Stimulated activated naive CD8-positive, alpha-beta T cell treated with anti-CD3 and anti-CD28 coated beads, Interleukin-15, Interleukin-2, amounts not matched to agents 100 ng/mL and 50 ng/mL, for 24 hours (primary cell): Measurements from ENCODE around the gene SLC39A11.

Experiments used
- H3K27ac Mint-ChIP-seq: one replicate; pipeline ENCODE4 v1.8.0; 2021; ENCODE audit warnings: mild to moderate bottlenecking, mixed read lengths
- H3K27me3 Mint-ChIP-seq: one replicate; pipeline ENCODE4 v1.8.0; 2021; ENCODE audit warnings: mixed read lengths
- H3K36me3 Mint-ChIP-seq: one replicate; pipeline ENCODE4 v1.8.0; 2021; ENCODE audit warnings: low read depth, mixed read lengths
- H3K4me1 Mint-ChIP-seq: one replicate; pipeline ENCODE4 v1.8.0; 2021; ENCODE audit warnings: low read depth, mixed read lengths
- H3K4me3 Mint-ChIP-seq: one replicate; pipeline ENCODE4 v1.8.0; 2021; ENCODE audit warnings: mild to moderate bottlenecking, mixed read lengths
- H3K9me3 Mint-ChIP-seq: one replicate; pipeline ENCODE4 v1.8.0; 2021; ENCODE audit warnings: mixed read lengths

SLC39A11 gene

DNA sequence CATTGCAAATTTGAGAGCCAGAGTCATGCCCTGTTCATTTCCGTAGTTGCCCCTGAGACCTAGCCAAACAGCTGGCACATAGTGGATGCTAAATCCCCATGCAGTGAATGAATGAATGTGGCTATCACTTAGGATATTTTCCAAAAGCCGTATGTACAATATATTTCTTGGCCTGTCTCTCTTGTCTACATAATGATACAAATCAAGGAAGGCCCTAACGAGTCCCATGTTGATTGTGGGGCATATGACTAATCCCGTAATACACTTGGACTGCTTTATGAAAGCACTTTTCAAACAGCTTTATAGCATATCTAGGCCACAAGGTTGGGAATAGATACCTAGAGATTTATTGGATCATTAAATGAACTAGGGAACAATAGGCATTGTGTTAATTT, 478.0 kb downstream of the SLC39A11 start:
- Mint-ChIP-seq H3K4me1 (peaks cover 15% of the 10 kb centered on the region), H3K27me3 (peaks cover 61% of the 10 kb centered on the region), H3K4me3 (no peak overlapping the region), H3K9me3 (no peaks in the 10 kb centered on the region), H3K27ac (no peak overlapping the region), H3K36me3 (no peaks in the 10 kb centered on the region)

DNA sequence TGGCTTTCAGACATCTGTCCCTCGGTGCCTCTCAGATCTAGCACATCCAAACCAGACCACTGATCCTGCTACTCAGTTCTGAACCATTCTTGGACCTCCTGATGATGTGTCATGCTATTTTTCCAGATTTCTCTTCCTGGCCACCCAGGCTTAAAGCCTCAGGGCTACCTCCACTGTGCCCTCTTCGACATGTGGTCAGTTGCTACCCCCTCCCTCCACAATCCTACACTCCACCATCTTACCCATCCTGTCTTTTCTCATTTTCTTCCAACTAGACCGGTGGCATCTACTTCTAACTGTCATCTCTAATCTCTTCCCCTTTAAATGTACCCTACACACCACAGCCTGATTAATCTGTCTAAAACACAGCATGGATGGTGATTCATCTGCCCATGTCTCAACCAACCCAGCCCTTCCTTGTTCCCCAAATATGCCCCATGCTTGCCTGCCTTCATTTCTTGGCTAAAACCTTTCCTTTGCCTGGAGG, 478.6 kb downstream of the SLC39A11 start:
- no peak overlapping the region for H3K27ac Mint-ChIP-seq
- peaks cover 15% of the 10 kb centered on the region for H3K4me1 Mint-ChIP-seq
- peaks cover 57% of the 10 kb centered on the region for H3K27me3 Mint-ChIP-seq
- no peaks in the 10 kb centered on the region for H3K36me3 Mint-ChIP-seq
- no peaks in the 10 kb centered on the region for H3K9me3 Mint-ChIP-seq
- no peak overlapping the region for H3K4me3 Mint-ChIP-seq

DNA sequence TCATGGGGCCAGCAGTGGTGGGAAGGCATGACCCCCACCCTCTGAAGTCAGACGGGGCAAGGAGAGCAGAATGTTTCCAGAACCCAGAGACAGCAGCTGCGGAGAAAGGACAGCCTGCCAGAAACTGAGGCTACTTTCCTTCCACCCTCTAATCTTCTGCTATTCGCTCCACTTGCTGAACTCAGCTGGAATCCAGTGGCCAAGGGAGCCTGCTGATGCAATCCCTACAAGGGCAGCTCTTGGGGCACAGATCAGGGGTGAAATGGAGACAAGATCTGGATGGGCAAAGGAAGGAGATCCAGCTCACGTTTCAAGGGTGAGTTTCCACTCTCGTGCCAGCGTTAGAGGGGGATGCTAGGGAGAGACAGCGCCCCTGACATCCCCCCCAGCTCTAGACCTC, 479.1 kb downstream of the SLC39A11 start:
- Mint-ChIP-seq H3K9me3 (peaks cover 3% of the 10 kb centered on the region), H3K36me3 (peaks cover under 1% of the 10 kb centered on the region), H3K27ac (no peak overlapping the region), H3K4me1 (peaks cover 13% of the 10 kb centered on the region), H3K27me3 (peaks cover 57% of the 10 kb centered on the region), H3K4me3 (no peak overlapping the region)

DNA sequence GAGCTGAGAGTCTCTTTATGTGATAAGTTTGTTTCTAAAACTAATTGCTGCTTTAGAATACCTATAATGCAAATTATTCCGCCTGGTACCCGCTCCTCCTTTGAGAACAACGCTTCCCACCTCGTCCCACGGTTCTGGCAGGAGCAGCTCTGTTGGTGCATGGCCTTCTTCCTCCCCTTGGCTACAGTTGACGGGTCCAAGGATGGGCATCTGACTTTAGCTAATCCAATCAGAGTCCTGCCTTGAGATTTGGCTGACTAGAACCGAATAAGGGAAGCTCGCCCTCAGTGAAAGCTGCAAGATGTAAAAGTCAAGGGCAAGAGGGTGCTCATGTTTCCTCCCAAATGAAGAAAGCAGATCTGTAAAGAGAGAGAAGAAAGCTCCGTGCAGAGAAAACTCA, 481.3 kb downstream of the SLC39A11 start:
- H3K4me1 Mint-ChIP-seq = no peaks in the 10 kb centered on the region
- H3K27ac Mint-ChIP-seq = no peak overlapping the region
- H3K9me3 Mint-ChIP-seq = peaks cover 16% of the 10 kb centered on the region
- no peak overlapping the region for H3K4me3 Mint-ChIP-seq
- peaks cover 45% of the 10 kb centered on the region for H3K27me3 Mint-ChIP-seq
- H3K36me3 Mint-ChIP-seq = peaks cover 11% of the 10 kb centered on the region

DNA sequence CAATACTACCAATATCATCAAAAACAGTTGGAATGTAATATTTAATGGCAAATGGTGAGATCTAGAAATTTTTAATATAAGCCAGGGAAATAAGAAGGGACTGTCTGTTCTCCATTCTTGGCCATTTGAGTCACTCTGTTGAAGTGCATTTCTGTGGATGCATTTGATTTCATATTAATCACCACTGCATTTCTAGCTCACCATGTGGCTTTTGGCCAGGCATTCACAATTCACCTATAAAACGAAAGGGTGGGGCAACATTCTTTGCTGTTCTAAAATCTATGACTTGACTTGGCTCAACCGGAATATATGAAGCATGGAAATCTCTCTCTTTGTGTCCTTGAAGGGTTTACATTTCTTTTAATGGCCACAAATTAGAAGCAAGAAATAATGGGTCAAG, 483.0 kb downstream of the SLC39A11 start:
- Mint-ChIP-seq H3K36me3 (peaks cover 11% of the 10 kb centered on the region), H3K27ac (no peak overlapping the region), H3K27me3 (peaks cover 36% of the 10 kb centered on the region), H3K9me3 (peaks cover 16% of the 10 kb centered on the region), H3K4me3 (no peak overlapping the region), H3K4me1 (no peaks in the 10 kb centered on the region)

DNA sequence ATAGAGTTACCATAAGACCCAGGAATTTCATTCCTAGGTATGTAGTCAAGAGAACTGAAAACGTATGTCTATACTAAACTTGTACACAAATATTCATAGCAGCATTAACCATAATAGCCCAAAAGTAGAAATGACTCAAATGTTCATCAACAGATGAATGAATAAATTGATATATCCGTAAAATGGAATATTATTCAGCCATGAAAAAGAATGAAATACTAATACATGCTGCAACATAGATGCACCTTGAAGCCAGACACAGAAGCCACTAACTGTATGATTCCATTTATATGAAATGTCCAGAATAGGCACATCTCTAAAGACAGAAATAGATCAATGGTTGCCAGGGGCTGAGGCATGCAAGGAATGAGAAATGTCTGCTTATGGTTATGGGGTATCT, 484.1 kb downstream of the SLC39A11 start:
- no peak overlapping the region for H3K27ac Mint-ChIP-seq
- no peak overlapping the region for H3K4me3 Mint-ChIP-seq
- peaks cover 11% of the 10 kb centered on the region for H3K36me3 Mint-ChIP-seq
- peaks cover 16% of the 10 kb centered on the region for H3K9me3 Mint-ChIP-seq
- H3K4me1 Mint-ChIP-seq = no peaks in the 10 kb centered on the region
- peaks cover 30% of the 10 kb centered on the region for H3K27me3 Mint-ChIP-seq

DNA sequence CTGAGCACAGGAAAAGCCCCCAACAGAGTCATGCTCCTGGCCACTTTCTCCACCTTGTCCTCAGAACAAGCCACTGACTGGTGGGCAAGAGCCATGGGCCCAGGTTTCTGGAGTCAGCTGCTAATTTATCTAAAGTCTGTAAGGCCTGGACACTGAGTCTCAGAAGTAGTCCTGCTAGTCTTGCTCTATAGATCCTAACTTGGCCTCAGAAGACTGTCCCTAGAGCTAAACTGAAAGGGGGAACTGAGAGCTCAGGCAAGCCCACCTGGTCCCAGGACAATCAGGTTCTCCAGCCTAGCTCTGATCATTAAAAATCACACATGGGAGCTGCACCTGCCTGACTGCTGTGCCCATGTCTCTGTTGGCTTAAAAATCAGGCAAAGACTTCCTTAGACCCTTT, 485.8 kb downstream of the SLC39A11 start:
- Mint-ChIP-seq H3K27ac (no peak overlapping the region), H3K36me3 (peaks cover 11% of the 10 kb centered on the region), H3K9me3 (peaks cover 16% of the 10 kb centered on the region), H3K27me3 (peaks cover 18% of the 10 kb centered on the region), H3K4me1 (no peaks in the 10 kb centered on the region), H3K4me3 (no peak overlapping the region)

DNA sequence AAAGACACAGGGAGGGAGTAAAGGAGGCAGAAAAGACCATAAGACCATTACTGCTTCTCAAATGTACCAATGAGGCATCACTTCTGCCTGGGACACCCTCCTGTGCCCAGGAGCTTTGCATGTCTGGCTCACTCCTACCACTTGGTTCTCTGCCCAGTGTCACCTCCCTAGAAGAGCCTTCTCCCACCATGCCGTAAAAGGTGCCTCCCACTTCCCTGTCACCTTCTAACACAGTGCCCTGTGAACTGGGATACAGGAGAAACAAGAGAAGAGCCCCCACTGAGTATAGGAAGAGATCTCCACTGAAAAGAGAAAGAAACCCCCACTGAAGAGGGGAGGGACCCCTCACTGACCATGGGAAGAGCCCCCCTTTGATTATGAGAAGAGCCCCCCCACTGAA, 486.9 kb downstream of the SLC39A11 start:
- no peaks in the 10 kb centered on the region for H3K4me1 Mint-ChIP-seq
- peaks cover 19% of the 10 kb centered on the region for H3K27me3 Mint-ChIP-seq
- peaks cover 16% of the 10 kb centered on the region for H3K9me3 Mint-ChIP-seq
- no peak overlapping the region for H3K27ac Mint-ChIP-seq
- H3K4me3 Mint-ChIP-seq = no peak overlapping the region
- H3K36me3 Mint-ChIP-seq = peaks cover 11% of the 10 kb centered on the region

DNA sequence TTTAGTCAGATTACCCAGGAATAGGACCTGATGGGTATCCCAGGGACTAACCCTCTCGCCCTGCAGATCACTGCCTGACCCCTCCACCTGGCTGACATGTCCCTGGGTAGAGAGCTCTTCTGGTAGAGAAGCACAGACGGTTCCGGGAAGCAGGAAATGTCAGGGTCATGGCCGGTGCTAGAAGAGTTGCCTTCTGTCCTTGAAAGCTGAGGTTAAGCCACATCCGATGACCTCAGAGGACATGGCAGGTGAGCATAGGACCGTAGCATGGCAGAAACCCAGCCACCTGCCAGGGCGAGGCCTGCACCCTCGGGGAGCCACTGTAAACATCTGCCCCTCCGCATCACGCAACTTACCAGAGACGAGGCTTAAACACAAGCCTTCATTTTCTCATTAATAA, 488.0 kb downstream of the SLC39A11 start:
- Mint-ChIP-seq H3K4me3 (no peak overlapping the region), H3K27ac (no peak overlapping the region), H3K9me3 (peaks cover 16% of the 10 kb centered on the region), H3K36me3 (peaks cover 11% of the 10 kb centered on the region), H3K4me1 (no peaks in the 10 kb centered on the region), H3K27me3 (peaks cover 19% of the 10 kb centered on the region)

DNA sequence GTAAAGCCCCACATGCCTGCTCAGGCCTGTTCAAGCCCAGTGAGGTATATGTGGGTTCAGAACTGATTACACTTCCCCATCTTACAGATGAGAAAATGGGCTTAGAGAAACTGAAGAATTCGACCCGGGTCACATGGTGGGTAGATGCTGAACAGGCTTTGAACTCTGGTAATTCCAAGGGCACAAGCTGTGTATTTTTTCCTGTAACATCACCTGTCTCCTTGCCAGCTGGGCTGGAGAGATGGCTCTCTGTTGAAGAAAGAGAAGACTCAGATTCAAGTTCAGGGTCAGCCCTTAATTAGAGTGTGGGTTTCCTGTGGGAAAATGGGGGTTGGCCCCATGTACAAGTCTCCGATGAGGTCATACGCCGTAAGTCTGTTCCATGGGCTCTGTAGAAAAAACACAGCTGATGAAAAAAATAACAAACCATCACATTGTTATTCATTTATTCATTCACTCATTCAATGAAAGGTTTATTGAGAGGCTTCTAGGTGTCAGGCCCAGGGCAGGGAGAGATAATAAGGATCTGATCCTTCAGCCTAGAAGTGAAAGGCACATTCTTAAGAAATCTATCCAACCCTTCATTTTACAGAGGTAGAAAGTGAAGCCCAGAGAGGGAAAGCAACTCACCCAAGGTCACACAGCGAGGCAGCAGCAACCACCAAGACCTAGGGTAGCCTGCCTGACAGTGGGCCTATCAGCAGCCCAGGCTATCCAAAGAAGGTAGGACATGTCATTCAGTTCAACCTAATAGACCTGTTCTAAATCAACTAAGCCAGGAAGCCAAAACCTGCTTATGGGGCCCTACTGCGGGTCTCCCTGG, 488.9 kb downstream of the SLC39A11 start:
- Mint-ChIP-seq H3K27me3 (peaks cover 17% of the 10 kb centered on the region), H3K9me3 (peaks cover 15% of the 10 kb centered on the region), H3K4me3 (no peak overlapping the region), H3K4me1 (no peaks in the 10 kb centered on the region), H3K36me3 (peaks cover 11% of the 10 kb centered on the region), H3K27ac (no peak overlapping the region)

DNA sequence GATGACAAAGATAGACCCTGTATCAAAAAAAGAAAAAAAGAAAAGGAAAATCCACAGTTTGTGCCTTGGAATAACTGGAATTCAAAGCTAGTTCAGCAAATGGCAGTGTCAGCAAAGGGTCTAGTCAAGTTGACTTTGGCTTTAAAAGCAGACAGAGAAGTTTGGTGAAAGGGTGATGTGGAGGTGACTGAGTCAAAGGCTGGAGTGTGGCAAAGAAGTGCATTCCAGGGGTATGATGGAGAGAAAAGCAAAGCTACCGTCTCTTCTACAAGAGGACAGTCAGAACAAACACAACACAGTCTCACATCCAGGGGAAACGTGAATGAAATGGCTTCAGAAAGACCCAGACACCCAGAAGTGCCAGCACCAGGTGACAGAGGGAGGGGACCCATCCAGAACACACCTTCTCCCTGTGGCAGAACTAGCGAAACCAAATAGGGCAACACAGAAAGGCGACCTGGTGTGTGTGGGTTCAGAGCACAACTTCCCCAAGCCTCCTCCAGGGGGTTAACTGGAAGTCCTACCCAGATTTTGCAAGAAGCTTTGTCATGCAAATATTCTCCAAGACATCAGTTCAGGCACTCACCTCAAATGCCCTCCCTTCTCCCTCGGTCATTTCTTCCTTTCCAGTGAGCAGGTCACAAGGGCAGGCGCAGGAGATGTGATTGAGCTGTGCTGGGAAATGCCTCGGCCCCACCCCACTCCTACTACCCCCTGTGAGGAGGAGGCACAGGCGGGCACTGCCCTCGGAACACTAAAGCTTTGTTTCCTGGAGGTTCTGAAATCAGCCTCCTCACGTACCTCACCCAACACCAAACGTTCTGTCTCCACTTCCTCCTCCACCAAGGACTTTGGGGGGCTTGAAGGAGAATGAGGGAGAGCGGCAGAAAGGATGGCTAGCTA, 489.7 kb downstream of the SLC39A11 start:
- H3K4me1 Mint-ChIP-seq = no peaks in the 10 kb centered on the region
- H3K27me3 Mint-ChIP-seq = peaks cover 14% of the 10 kb centered on the region
- peaks cover 7% of the 10 kb centered on the region for H3K9me3 Mint-ChIP-seq
- no peak overlapping the region for H3K4me3 Mint-ChIP-seq
- H3K36me3 Mint-ChIP-seq = peaks cover 4% of the 10 kb centered on the region
- H3K27ac Mint-ChIP-seq = no peak overlapping the region

DNA sequence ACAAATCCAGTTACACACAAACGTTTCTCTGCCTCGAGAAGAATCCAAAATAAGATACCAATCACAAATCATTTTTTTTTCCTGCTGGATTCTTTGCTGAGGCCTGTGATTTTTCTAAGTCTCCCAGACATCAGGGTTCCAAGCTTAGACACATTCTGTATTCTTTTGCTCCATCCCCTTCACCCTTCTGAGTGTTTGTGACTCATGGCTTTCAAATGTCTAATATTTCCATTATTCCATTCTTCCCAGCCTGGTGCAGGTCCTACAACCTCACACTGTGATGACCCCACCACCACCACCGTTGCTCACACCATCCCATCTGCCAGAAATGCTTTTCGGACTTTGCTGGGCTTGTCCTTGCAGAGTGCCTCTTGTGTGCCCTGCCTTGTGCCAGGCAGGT, 491.6 kb downstream of the SLC39A11 start:
- no peaks in the 10 kb centered on the region for H3K9me3 Mint-ChIP-seq
- no peak overlapping the region for H3K4me3 Mint-ChIP-seq
- H3K27me3 Mint-ChIP-seq = peaks cover 21% of the 10 kb centered on the region
- H3K36me3 Mint-ChIP-seq = no peaks in the 10 kb centered on the region
- H3K4me1 Mint-ChIP-seq = no peaks in the 10 kb centered on the region
- H3K27ac Mint-ChIP-seq = no peak overlapping the region

DNA sequence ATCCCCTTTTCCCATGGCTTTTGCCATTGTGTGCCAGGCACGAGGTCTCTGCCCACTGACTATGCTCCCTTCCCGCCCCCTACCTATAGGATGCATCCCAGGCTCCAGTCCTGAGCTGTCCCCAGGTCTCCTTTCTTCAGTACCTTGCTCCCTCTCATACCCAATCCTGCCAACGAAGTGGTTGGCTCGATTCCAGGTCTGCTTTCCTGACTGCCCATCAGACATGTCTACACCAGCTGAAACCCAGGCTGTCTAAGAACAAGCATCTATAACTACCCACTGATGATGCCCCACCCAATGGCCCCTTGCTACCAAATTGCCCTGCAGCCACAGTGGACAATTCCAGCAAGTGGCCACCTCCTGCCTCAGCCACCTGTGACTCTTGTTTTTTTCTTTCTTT, 492.6 kb downstream of the SLC39A11 start:
- no peaks in the 10 kb centered on the region for H3K9me3 Mint-ChIP-seq
- no peak overlapping the region for H3K4me3 Mint-ChIP-seq
- H3K36me3 Mint-ChIP-seq = no peaks in the 10 kb centered on the region
- H3K27me3 Mint-ChIP-seq = peaks cover 22% of the 10 kb centered on the region
- H3K27ac Mint-ChIP-seq = no peak overlapping the region
- no peaks in the 10 kb centered on the region for H3K4me1 Mint-ChIP-seq

DNA sequence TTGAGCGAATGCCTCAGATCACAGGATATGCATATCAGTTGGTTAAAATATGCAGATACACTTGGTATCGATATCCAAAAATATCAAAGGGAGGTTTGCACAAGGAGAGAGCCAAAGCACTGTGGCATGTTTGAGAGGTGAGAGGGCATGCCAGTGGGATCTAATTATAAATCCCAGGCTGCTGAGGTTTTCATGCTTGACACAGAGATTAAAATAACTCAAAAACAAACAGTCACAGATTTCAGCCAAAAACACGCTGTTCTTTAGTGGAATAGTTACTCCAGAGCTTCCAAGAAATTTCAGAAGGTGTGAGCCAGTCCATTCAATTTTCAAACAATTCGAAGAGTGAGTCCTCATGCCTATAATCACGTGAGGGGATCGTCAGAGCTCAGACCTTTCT, 493.8 kb downstream of the SLC39A11 start:
- no peaks in the 10 kb centered on the region for H3K9me3 Mint-ChIP-seq
- H3K4me1 Mint-ChIP-seq = no peaks in the 10 kb centered on the region
- H3K36me3 Mint-ChIP-seq = no peaks in the 10 kb centered on the region
- H3K27ac Mint-ChIP-seq = no peak overlapping the region
- peaks cover 30% of the 10 kb centered on the region for H3K27me3 Mint-ChIP-seq
- no peak overlapping the region for H3K4me3 Mint-ChIP-seq

DNA sequence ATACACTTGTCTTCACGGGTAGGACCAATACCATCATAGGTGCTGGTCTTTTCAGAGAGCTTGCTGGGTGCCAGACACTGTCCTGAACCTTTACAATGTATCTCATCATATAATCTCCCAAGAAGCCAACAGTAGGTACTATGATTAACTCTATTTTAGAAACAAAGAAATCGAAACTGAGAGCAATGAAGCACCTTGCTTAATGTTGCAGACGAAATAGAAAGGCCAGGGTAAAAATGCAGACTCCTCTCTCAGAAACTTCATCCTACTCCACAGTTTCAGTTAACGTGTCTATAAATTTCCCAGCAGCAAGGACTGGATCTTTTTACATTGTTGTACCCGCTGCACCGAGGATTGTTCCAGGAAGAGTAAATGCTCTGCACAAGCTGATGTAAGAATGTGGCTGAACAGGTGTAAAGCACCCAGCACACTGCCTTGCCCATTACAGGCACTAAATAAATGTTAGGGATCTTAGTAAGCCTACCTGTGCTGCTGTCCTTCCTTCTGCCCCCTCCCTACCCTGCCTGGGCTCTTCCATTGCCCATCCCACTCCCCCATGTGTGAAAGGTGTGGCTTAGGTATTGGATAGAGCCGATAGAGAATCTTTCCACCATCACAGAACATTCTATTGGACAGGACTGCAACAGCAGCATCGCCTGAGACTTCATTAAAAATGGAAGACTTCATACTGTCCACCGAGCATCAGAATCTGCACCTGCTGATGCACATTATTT, 495.0 kb downstream of the SLC39A11 start:
- no peaks in the 10 kb centered on the region for H3K36me3 Mint-ChIP-seq
- H3K9me3 Mint-ChIP-seq = no peaks in the 10 kb centered on the region
- no peaks in the 10 kb centered on the region for H3K4me1 Mint-ChIP-seq
- H3K27ac Mint-ChIP-seq = no peak overlapping the region
- no peak overlapping the region for H3K4me3 Mint-ChIP-seq
- peaks cover 37% of the 10 kb centered on the region for H3K27me3 Mint-ChIP-seq
